GM08714 (cell line): ENCODE data around the gene KIF6.
"Not testable (repeated sequence)": the region's sequence is repeated elsewhere in the genome, so short reads cannot be mapped to it uniquely, and the experiment has no call there.

Experiments used
- H3K4me3 ChIP-seq: fragments of 200-500 bp; sonication (Bioruptor generic); 2 replicates; pipeline ENCODE4 v1.5.1; 2014; ENCODE audit warnings: mild to moderate bottlenecking, low read length, inconsistent platforms
- ZNF274 ChIP-seq: IDR thresholded peaks from 2 replicates; pipeline ENCODE4 v1.6.1; 2012; ENCODE audit warnings: mild to moderate bottlenecking, low read depth, low read length

KIF6 gene

GRCh38 chr6:39295611-39296011 is 429.6 kb downstream of the KIF6 start:
- TF ChIP-seq ZNF274 = no peak
- no peak overlapping the region for H3K4me3 ChIP-seq

DNA sequence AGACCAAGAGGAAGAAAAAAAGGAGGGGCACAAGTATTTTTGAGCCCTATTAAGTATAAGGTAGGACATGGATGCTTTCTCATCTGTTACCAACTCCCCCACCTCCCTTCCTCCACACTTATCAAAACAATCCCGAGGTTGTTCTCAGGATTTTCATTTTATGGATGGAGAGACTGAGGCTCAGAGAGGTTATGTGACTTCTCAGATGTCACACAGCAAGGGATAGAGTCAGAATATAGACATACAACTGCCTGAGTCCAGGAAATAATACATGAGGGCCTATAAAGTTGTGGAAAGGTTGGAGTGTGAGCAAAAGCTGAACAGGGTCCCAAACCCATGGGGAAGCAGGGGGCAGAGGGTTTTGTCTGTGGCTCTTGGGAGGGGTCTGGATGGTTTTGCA is 430.3 kb downstream of the KIF6 start:
- TF ChIP-seq ZNF274 = no peak
- H3K4me3 ChIP-seq = no peak overlapping the region

- TF ChIP-seq ZNF274 = no peak
Measured at GRCh38 chr6:39294133-39294532, 431.1 kb downstream of the KIF6 start.

GRCh38 chr6:39292637-39293036 is 432.6 kb downstream of the KIF6 start:
- TF ChIP-seq ZNF274 = no peak
- H3K4me3 ChIP-seq = no peak overlapping the region

More at GRCh38 chr6:39294133-39294532, 431.1 kb downstream of the KIF6 start:
- no peak overlapping the region for H3K4me3 ChIP-seq

DNA sequence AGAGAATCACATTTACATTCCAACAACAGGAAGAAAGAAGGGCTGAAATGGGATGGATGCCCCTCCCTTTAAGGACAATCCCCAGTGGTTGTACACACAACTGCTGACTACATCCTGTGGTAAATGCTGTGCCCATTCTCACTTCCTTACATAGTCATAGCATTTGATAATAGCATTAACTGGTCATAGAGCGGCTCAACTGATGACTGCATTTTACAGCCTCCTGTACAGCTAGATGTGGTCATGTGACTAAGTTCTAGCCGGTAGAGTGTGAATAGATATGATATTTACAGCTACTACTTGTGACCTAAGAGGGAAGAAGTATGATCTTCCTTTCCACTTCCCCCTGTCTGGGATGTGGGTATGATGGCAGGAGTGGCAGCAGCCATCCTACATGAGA is 435.7 kb downstream of the KIF6 start:
- no peak for TF ChIP-seq ZNF274
- H3K4me3 ChIP-seq = no peak overlapping the region

DNA sequence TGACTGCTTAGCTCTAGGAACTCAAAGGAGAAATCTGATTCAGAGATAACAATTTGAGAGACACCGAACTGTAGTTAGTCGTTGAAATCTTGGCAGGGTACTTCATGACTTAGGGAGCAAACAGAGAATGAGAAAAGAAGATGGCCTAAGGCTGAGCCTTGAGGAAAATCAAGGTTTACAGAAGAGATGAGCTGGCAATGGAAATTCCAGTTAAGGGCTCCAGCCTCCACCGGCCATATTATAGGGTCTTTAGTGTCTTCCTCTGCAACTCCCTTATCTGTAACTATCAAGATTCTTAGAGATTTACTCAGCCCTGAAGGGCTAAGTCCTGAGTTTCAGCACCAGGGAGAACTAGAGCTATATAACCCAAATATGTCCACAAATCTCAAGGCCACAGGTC is 437.6 kb downstream of the KIF6 start:
- no peak for TF ChIP-seq ZNF274
- no peak overlapping the region for H3K4me3 ChIP-seq

- not testable (repeated sequence) for H3K4me3 ChIP-seq
Measured at GRCh38 chr6:39286596-39286995, 438.6 kb downstream of the KIF6 start.

- no peak for TF ChIP-seq ZNF274
- no peak overlapping the region for H3K4me3 ChIP-seq
Measured at GRCh38 chr6:39282774-39283173, 442.4 kb downstream of the KIF6 start.

DNA sequence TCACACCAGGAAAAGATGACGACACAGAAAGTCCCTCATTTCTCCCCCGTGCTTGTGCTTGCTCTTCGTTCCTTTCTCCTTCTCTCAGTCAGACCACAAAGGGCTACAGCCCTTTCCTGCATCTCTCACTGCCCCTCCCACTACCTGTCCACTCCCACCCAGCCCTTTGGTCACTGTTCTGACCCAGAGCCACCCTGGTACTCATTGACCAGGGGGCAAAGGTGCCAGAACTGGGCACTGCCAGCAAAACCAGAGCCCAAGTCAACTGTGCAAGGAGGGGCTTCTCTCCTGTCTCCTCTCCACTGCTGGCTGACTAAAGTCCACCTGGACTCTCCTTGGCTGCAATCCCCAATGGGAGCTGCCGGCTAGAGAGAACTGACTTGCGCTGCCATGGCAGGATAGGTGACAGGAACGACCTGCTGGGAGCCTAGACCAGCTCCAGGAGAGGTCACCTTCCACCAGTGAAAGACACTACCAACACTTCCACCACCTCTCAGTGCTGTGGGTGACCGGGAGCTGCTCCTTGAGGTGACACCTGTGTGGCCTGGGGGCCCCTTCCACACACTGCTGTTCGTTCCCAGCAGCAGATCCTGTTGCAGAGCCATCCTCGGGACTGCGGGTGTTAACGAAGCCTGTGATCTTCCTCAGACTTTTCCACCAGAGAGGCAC is 443.8 kb downstream of the KIF6 start:
- no peak for TF ChIP-seq ZNF274
- no peak overlapping the region for H3K4me3 ChIP-seq

DNA sequence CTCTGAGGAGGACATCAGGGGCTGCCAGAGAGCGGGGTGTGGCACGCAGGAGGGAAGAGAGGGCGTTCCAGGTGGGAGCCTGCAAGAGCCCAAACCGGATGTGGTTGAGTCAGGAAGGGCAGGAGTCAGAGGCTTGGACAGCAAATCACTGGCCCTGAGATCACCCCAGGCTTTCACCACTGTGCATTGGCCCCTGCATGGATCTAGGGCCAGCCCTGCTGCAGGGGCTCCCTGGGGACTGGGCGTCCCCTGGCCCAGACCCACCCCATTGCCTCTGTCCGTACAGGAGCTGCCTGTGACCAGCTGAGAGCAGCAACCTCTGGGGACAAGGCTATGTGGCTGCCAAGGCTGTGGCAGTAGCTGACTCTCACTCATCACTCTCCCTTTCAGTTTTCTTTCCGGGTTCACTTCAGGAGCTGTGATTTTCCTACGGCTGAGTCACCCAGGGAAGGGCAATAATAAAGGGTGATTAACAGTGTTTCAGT is 444.9 kb downstream of the KIF6 start:
- no peak for TF ChIP-seq ZNF274
- no peak overlapping the region for H3K4me3 ChIP-seq
